Lung (tissue), 12 donors: ENCODE data around the gene KCNK1. TPM values are rescaled to one million over a fixed set of nuclear protein-coding genes. Genes with fewer than 3 reads are reported as not detected.

ENCODE experiments used
- ATAC-seq: fragments of 200-7000 bp; cut with Tn5 transposase; one replicate; pipeline ENCODE4 v1.9.1; 2020; ENCODE audit warnings: moderate number of reproducible peaks; ENCODE audit not compliant: insufficient read depth, low FRiP score
- DNase-seq, 3 donors: peaks; one replicate each; pipeline ENCODE4 v3.0.0-alpha.2; 2013 to 2017
- H3K27ac ChIP-seq, 2 donors: one replicate each; pipeline ENCODE4 v1.5.1; 2013; ENCODE audit warnings: mild to moderate bottlenecking in 2 of 2, moderate library complexity in 2 of 2, control low read depth in 1 of 2, inconsistent platforms in 1 of 2, low read depth in 1 of 2, low read length in 1 of 2
- H3K27me3 ChIP-seq, 3 donors: one replicate each; pipeline ENCODE4 v1.5.1; 2013; ENCODE audit warnings: low read length in 2 of 3; ENCODE audit not compliant: control insufficient read depth in 3 of 3, insufficient read depth in 3 of 3
- H3K36me3 ChIP-seq, 4 donors: one replicate each; pipeline ENCODE4 v1.5.1; 2013; ENCODE audit warnings: low read length in 4 of 4, mild to moderate bottlenecking in 1 of 4, moderate library complexity in 1 of 4; ENCODE audit not compliant: control insufficient read depth in 4 of 4, insufficient read depth in 4 of 4
- H3K4me1 ChIP-seq, 5 donors: one replicate each; pipeline ENCODE4 v1.5.1; 2013; ENCODE audit warnings: low read length in 5 of 5, mild to moderate bottlenecking in 2 of 5, moderate library complexity in 1 of 5; ENCODE audit not compliant: control insufficient read depth in 5 of 5, insufficient read depth in 5 of 5
- H3K4me3 ChIP-seq: one replicate; pipeline ENCODE4 v1.5.1; 2013; ENCODE audit warnings: mild to moderate bottlenecking, control low read depth, moderate library complexity
- H3K9ac ChIP-seq, 2 donors: one replicate each; pipeline ENCODE4 v1.5.1; 2013; ENCODE audit warnings: low read length in 2 of 2, control low read depth in 1 of 2; ENCODE audit not compliant: insufficient read depth in 1 of 2
- H3K9me3 ChIP-seq, 4 donors: one replicate each; pipeline ENCODE4 v1.5.1; 2013; ENCODE audit warnings: low read length in 3 of 4, mild to moderate bottlenecking in 1 of 4, moderate library complexity in 1 of 4; ENCODE audit not compliant: control insufficient read depth in 4 of 4, insufficient read depth in 3 of 4
- WGBS, 2 donors: extraction: QIAGEN DNeasy Blood & Tissue Kit; methylation state at CpG; one replicate each; pipeline ENCODE4 v1.1.7; 2013; 5-methylcytosine and 5-hydroxymethylcytosine counted together
- polyA plus RNA-seq, 2 donors: library from polyadenylated mRNA; stranded (reverse); fragments of 200-250 nt; gene quantifications; one replicate each; pipeline ENCODE4 v1.2.1, GENCODE V29; 2013
- total RNA-seq, 2 donors: library from RNA; depleted of rRNA in 1 of 2; stranded (reverse); fragments of >200 nt in 1 of 2; gene quantifications; one replicate each; pipeline ENCODE4 v1.2.1, GENCODE V29; 2014 to 2021
- TF ChIP-seq, protein P1 (sequence below): IDR thresholded peaks from 2 replicates; pipeline ENCODE4 v1.5.1; 2012; ENCODE audit warnings: mild to moderate bottlenecking; ENCODE audit errors: control extremely low read depth, extremely low read depth
- donor health status: control.
- donor health status: control.
- donor health status: Bipolar disorder and iron deficiency.
- donor health status: healthy.
- donor health status: DM: yes; HTN: yes; CAD: no.

Gene KCNK1
- total and polyA plus RNA-seq, 4 donors = 8.9 to 13.1 (median 11.2) TPM

DNA sequence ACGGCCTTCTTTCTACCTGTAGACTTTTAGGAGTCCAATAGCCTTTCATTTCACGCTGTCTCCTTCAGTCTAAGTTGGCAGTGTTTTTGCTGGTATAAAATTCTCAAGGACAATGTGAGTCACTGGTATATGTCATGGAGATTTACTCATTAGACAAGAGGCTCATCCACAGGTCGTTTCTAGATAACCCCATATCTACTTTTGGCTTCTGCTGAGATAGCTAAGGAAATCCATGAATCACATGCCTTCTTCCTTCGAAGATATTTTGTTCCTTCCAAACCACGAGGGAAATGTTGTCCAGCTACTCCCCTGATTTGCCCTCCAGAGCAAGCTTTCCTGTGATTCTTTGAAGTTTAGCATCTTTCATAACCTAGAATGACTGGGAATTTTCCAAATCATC, 38.5 kb upstream of the KCNK1 start:
- Histone ChIP-seq H3K36me3 (no peaks in the 10 kb centered on the region), H3K4me3 (no peak overlapping the region), H3K27me3 (no peaks in the 10 kb centered on the region), H3K27ac (no peak overlapping the region), H3K9ac (no peak overlapping the region), H3K9me3 (peaks cover 0 to 1% (median 0%) of the 10 kb centered on the region in 4 donors), H3K4me1 (no peaks in the 10 kb centered on the region)
- TF ChIP-seq, protein P1, sequence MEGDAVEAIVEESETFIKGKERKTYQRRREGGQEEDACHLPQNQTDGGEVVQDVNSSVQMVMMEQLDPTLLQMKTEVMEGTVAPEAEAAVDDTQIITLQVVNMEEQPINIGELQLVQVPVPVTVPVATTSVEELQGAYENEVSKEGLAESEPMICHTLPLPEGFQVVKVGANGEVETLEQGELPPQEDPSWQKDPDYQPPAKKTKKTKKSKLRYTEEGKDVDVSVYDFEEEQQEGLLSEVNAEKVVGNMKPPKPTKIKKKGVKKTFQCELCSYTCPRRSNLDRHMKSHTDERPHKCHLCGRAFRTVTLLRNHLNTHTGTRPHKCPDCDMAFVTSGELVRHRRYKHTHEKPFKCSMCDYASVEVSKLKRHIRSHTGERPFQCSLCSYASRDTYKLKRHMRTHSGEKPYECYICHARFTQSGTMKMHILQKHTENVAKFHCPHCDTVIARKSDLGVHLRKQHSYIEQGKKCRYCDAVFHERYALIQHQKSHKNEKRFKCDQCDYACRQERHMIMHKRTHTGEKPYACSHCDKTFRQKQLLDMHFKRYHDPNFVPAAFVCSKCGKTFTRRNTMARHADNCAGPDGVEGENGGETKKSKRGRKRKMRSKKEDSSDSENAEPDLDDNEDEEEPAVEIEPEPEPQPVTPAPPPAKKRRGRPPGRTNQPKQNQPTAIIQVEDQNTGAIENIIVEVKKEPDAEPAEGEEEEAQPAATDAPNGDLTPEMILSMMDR = no peak
- 73 to 84% methylated on average over 5 of the region's 5 CpGs for WGBS, 2 donors
- DNase-seq = no peak
- ATAC-seq = no peak

DNA sequence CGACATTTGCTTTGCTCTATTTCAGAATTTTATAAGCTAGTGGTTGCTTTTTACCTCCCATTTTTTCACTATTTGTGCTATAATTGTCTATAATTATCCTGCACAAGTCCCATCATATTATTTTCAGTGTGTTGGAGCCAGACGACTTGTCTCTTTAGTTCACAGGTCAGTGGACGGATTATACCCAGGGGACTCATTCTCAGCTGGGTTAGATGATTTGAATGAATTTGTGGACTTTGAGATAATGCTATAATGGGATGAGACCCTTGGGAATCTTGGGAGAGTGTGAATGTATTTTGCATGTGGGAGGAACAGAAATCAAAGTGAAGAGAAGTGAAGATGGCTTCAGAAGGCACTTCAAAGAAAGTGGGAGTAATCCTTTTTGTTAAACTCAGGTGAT, 31.5 kb upstream of the KCNK1 start:
- Histone ChIP-seq H3K27ac (no peak overlapping the region), H3K4me1 (no peaks in the 10 kb centered on the region), H3K27me3 (no peaks in the 10 kb centered on the region), H3K4me3 (no peak overlapping the region), H3K36me3 (no peaks in the 10 kb centered on the region), H3K9ac (no peak overlapping the region), H3K9me3 (peaks cover 0 to 1% (median 0%) of the 10 kb centered on the region in 4 donors)
- TF ChIP-seq, protein P1 = no peak
- WGBS, 2 donors = 82 to 85% methylated on average over 3 of the region's 3 CpGs
- DNase-seq (no peak), ATAC-seq (no peak)

DNA sequence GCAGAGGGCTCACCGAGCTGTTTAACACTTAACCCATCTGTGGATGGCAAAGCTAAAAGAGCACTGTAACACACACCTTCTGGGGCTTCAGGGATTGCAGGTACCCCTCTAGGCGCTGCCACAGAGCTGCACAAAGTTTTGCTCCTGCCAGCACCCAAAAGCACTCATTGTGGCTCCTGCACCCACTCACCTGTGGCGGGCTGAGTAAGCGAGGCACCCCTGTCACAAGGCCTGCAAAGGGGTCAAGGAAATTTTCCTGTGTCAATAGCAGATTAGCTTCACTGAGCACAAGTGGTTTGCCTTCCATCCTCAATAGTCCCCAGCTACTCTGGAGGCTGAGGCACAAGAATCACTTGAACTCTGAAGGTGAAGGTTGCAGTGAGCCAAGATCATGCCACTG, 29.5 kb upstream of the KCNK1 start:
- WGBS, 2 donors = 76 to 91% methylated on average over 4 of the region's 4 CpGs
- ATAC-seq = no peak
- no peaks in the 10 kb centered on the region for H3K36me3 ChIP-seq
- no peaks in the 10 kb centered on the region for H3K27me3 ChIP-seq
- no peak overlapping the region for H3K27ac ChIP-seq
- DNase-seq = no peak
- TF ChIP-seq, protein P1 = no peak
- no peak overlapping the region for H3K4me3 ChIP-seq
- H3K4me1 ChIP-seq = no peaks in the 10 kb centered on the region
- H3K9ac ChIP-seq = no peak overlapping the region
- H3K9me3 ChIP-seq = peaks cover 0 to 1% (median 0%) of the 10 kb centered on the region in 4 donors

DNA sequence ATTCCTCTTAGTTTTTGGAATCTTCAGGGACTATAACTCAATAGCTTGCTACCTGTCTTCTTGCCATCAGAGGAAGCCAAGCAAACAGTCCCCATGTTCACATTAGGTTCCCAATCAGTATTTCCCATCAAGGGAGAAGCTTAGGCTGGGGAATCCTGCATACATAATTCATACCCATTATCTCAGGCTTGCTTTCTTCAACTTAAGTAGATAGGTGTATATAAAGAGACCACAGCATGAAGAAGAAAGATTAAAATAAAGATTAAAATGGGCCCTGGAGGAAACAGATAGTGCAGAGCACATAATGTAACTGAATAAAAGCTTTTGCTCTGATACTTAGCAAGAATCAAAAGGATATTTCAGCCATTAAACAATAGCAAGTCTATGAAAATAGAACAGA, 29.0 kb upstream of the KCNK1 start:
- TF ChIP-seq, protein P1 = no peak
- ATAC-seq = no peak
- Histone ChIP-seq H3K27ac (no peak overlapping the region), H3K4me1 (no peaks in the 10 kb centered on the region), H3K27me3 (no peaks in the 10 kb centered on the region), H3K36me3 (no peaks in the 10 kb centered on the region), H3K9ac (no peak overlapping the region), H3K4me3 (no peak overlapping the region), H3K9me3 (no peaks in the 10 kb centered on the region)
- DNase-seq = no peak
